KMS-11 (cell line): ENCODE results near the gene ARHGAP8.

Source experiments
- H2AFZ ChIP-seq: fragments of 200-600 bp; sonication (generic); 2 replicates; pipeline ENCODE4 v1.6.1; 2016; ENCODE audit warnings: antibody characterized with exemption, mixed run types, low read depth
- H3K27ac ChIP-seq: fragments of 200-600 bp; sonication (generic); 2 replicates; pipeline ENCODE4 v1.6.1; 2016; ENCODE audit warnings: mild to moderate bottlenecking, mixed run types
- H3K27me3 ChIP-seq: fragments of 200-600 bp; sonication (generic); 2 replicates; pipeline ENCODE4 v1.6.1; 2017; ENCODE audit warnings: mild to moderate bottlenecking, low read depth, mixed run types, moderate library complexity; ENCODE audit not compliant: insufficient read depth
- H3K36me3 ChIP-seq: fragments of 200-600 bp; sonication (generic); 2 replicates; pipeline ENCODE4 v1.6.1; 2017; ENCODE audit warnings: mild to moderate bottlenecking, mixed run types; ENCODE audit not compliant: insufficient read depth
- H3K4me1 ChIP-seq: fragments of 200-600 bp; sonication (generic); 2 replicates; pipeline ENCODE4 v1.6.1; 2016; ENCODE audit warnings: mild to moderate bottlenecking, low read depth, mixed run types; ENCODE audit not compliant: poor library complexity, severe bottlenecking
- H3K4me2 ChIP-seq: fragments of 200-600 bp; sonication (generic); 2 replicates; pipeline ENCODE4 v1.7.0; 2016; ENCODE audit warnings: mild to moderate bottlenecking, mixed run types
- H3K4me3 ChIP-seq: fragments of 200-600 bp; sonication (generic); IDR thresholded peaks from 2 replicates; pipeline ENCODE4 v1.6.1; 2017; ENCODE audit warnings: low read depth, low read length, mixed read lengths; ENCODE audit not compliant: insufficient read depth
- H3K79me2 ChIP-seq: fragments of 200-600 bp; sonication (generic); 2 replicates; pipeline ENCODE4 v1.6.1; 2016; ENCODE audit warnings: low read depth, mixed run types; ENCODE audit not compliant: insufficient read depth
- H3K9ac ChIP-seq: fragments of 200-600 bp; sonication (generic); 2 replicates; pipeline ENCODE4 v1.6.1; 2016; ENCODE audit warnings: mild to moderate bottlenecking, mixed run types
- H4K20me1 ChIP-seq: fragments of 200-600 bp; sonication (generic); 2 replicates; pipeline ENCODE4 v1.6.1; 2016; ENCODE audit warnings: mild to moderate bottlenecking, mixed run types; ENCODE audit not compliant: insufficient read depth
- TF ChIP-seq, protein P1 (sequence below): fragments of 200-600 bp; sonication (generic); conservative IDR thresholded peaks from 2 replicates; pipeline ENCODE4 v1.6.1; 2017; ENCODE audit warnings: low read depth, mild to moderate bottlenecking, antibody characterized with exemption, low read length, moderate library complexity, mixed read lengths

The ARHGAP8 gene

DNA sequence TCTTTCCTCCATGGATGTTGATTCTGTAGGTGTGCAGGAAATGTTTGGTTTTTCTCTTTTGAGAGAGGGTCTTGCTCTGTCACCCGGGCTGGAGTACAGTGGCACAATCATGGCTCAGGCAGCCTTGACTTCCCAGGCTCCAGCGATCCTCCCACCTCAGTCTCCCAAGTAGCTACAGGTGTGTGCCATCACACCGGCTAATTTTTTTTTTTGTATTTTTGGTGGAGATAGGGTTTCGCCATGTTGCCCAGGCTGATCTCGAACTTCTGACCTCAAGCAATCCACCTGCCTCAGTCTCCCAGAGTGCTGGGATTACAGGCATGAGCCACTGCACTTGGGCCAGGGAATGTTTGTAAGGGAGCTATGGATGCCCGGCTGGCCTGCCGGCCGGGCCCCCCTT, 45.9 kb upstream of the ARHGAP8 start:
- H3K36me3 ChIP-seq: no peaks in the 10 kb centered on the region
- TF ChIP-seq, protein P1, sequence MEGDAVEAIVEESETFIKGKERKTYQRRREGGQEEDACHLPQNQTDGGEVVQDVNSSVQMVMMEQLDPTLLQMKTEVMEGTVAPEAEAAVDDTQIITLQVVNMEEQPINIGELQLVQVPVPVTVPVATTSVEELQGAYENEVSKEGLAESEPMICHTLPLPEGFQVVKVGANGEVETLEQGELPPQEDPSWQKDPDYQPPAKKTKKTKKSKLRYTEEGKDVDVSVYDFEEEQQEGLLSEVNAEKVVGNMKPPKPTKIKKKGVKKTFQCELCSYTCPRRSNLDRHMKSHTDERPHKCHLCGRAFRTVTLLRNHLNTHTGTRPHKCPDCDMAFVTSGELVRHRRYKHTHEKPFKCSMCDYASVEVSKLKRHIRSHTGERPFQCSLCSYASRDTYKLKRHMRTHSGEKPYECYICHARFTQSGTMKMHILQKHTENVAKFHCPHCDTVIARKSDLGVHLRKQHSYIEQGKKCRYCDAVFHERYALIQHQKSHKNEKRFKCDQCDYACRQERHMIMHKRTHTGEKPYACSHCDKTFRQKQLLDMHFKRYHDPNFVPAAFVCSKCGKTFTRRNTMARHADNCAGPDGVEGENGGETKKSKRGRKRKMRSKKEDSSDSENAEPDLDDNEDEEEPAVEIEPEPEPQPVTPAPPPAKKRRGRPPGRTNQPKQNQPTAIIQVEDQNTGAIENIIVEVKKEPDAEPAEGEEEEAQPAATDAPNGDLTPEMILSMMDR: no peak
- H3K79me2 ChIP-seq: no peaks in the 10 kb centered on the region
- no peak overlapping the region for H3K27ac ChIP-seq
- no peak overlapping the region for H2AFZ ChIP-seq
- H3K4me1 ChIP-seq: no peaks in the 10 kb centered on the region
- H3K27me3 ChIP-seq: peaks cover 2% of the 10 kb centered on the region; the same call in 1 of the 2 replicates
- H3K4me3 ChIP-seq: no peak overlapping the region
- H3K9ac ChIP-seq: no peak overlapping the region
- H3K4me2 ChIP-seq: no peak overlapping the region
- H4K20me1 ChIP-seq: no peaks in the 10 kb centered on the region

- TF ChIP-seq, protein P1: no peak
- no peak overlapping the region for H3K9ac ChIP-seq
These were observed 45.2 kb upstream of the ARHGAP8 start for GRCh38 chr22:44707178-44707577.

DNA sequence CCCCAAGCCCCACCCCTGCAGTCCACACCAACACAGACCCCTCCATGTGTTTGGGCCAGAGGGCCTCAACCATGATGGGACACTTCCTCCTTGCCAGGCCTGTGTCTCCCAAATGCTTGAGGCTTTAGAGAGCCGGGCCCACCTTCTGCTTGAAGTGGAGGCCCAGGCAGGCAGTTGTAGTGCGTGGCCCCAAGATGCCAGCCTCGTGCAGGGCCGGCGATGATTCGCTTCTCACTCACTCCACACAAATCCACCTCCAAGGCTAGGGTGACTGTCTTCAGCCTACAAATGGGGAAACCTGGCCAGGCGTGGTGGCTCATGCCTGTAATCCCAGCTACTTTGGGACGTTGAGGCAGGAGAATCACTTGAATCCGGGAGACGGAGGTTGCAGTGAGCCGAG, 44.6 kb upstream of the ARHGAP8 start:
- Histone ChIP-seq H4K20me1 (no peaks in the 10 kb centered on the region), H3K4me1 (no peaks in the 10 kb centered on the region), H3K9ac (no peak overlapping the region), H3K27me3 (no peaks in the 10 kb centered on the region; the same call in 1 of the 2 replicates), H2AFZ (no peak overlapping the region), H3K4me2 (no peak overlapping the region), H3K27ac (no peak overlapping the region), H3K36me3 (no peaks in the 10 kb centered on the region), H3K79me2 (no peaks in the 10 kb centered on the region), H3K4me3 (no peak overlapping the region)
- TF ChIP-seq, protein P1: no peak

More at GRCh38 chr22:44707178-44707577, 45.2 kb upstream of the ARHGAP8 start:
- Histone ChIP-seq H3K4me3 (no peak overlapping the region), H3K4me1 (no peaks in the 10 kb centered on the region), H3K36me3 (no peaks in the 10 kb centered on the region), H3K27ac (no peak overlapping the region), H3K27me3 (no peaks in the 10 kb centered on the region; the same call in 1 of the 2 replicates), H4K20me1 (no peaks in the 10 kb centered on the region), H3K79me2 (no peaks in the 10 kb centered on the region), H3K4me2 (no peak overlapping the region), H2AFZ (no peak overlapping the region)

DNA sequence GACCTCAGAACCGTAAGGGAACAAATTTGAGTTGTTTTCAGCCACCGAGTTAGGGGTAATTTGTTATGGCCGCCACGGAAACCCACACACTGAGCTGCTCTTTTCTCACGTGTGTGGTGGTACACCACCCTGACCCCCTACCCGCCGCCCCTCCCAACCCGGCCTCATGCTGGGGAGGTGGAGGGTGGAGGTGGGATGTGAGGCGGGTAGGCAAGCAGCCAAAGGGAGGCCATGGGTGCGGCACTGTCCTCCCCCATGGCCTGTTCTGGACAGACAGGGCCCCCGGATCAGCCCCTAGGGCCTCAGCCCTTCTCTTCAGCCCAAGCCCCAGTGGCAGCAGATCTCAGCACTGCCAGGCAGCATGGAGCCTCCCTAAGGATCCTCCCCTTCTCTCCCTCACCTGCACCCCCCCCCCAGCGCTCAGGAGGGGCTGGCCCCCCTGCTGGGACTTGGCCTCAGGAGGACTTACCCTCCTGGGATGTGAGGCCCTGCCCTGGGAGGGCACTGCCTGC, 42.4 kb upstream of the ARHGAP8 start:
- no peaks in the 10 kb centered on the region for H3K4me1 ChIP-seq
- no peak overlapping the region for H2AFZ ChIP-seq
- H3K4me2 ChIP-seq: no peak overlapping the region
- H3K9ac ChIP-seq: no peak overlapping the region
- no peaks in the 10 kb centered on the region for H3K79me2 ChIP-seq
- TF ChIP-seq, protein P1: no peak
- H3K36me3 ChIP-seq: no peaks in the 10 kb centered on the region
- no peak overlapping the region for H3K4me3 ChIP-seq
- H3K27me3 ChIP-seq: no peaks in the 10 kb centered on the region; the same call in 1 of the 2 replicates
- H3K27ac ChIP-seq: no peak overlapping the region
- H4K20me1 ChIP-seq: no peaks in the 10 kb centered on the region
